Inferior parietal cortex (tissue), 1 donor: ENCODE data around the gene BOLL.
"Not testable (repeated sequence)": the region's sequence is repeated elsewhere in the genome, so short reads cannot be mapped to it uniquely, and the experiment has no call there.

Experiments used
- DNase-seq: peaks from one replicate; pipeline ENCODE4 v3.0.0-alpha.2; 2016; ENCODE audit errors: extremely low spot score

BOLL gene

DNA sequence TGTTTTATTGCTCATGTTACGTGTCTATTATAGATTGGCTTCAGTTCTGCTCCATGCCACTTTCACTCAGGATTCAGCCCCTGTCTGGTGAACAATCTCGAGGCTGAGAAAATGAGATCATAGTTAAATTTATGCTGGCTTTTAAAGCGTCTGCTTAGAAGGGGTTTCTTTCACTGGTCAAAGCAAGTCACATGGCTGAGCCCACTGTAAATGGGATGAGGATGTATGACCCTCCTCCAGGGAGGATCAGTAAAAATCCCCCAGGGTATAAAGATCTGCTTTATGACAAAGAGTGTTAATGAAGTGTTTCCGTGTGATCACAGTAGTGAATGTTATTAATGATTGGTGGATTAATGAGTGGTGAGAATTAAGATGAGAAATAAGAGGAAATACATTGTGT, 13.1 kb upstream of the BOLL start:
- DNase-seq: no peak

GRCh38 chr2:197795277-197795676, 10.2 kb upstream of the BOLL start:
- DNase-seq: no peak

- DNase-seq: no peak
These were observed 8.3 kb upstream of the BOLL start for GRCh38 chr2:197793456-197793855.

DNA sequence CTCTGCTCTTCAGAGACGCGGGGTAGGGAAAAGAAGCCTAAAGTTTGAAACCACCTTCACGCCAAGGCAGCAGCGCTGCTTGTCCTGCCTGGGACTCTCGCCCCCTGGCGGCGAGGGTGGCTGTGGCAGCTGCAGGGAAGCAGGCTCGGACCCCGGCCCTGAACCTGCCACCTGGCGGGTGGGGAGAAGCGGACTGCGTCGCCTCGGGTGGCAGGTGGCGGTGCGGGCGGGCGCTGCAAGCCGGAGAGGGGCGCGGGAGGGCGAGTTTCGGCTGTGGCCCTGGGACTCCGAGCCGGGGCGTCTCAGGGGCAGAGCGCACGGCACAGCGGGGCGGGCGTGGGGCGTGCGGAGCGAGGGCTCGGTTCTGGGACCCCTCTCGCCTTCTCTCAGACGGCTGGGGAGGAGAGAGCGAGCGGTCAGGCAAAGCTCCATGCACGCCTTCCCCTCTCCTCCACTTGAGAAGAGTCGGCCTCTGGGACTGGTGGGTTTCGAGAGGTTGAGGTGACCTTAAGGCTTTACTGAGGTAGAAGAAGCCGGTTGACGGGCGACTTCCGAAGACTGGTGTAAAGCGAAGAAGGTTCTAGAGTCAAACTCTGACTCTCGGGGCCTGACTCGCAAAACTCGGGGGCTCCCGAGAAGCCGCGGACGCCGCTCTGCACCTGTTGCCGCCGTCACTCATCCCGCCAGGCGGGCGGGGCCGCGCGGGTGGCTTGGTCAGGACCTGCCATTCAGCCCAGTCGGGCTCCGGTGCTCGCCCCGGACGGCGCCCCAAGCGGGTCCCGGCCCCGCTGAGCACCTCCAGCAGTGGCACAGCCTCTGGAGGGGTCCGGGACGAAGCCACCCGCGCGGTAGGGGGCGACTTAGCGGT, 1.1 kb upstream of the BOLL start:
- DNase-seq: no peak

DNA sequence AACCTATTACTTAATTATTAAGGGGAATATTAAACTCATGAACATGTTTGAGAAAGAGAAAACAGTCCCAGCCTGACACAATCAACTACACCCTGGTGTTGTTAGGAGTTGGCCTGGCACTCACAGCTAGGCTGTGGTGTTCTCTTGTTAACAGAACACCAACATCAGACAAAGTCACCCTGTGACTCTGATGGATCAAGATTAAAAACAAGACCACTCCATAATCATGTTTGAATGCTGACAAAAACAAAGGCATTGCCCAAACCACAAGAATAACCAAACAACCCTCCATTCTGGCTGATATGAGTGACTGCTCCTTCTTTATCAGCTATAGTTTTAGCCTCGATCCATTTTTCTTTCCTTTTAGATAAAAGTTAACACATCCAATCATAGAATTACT, 3.0 kb downstream of the BOLL start:
- no peak for DNase-seq

- DNase-seq: no peak
These were observed 5.9 kb downstream of the BOLL start for GRCh38 chr2:197779261-197779660.

DNA sequence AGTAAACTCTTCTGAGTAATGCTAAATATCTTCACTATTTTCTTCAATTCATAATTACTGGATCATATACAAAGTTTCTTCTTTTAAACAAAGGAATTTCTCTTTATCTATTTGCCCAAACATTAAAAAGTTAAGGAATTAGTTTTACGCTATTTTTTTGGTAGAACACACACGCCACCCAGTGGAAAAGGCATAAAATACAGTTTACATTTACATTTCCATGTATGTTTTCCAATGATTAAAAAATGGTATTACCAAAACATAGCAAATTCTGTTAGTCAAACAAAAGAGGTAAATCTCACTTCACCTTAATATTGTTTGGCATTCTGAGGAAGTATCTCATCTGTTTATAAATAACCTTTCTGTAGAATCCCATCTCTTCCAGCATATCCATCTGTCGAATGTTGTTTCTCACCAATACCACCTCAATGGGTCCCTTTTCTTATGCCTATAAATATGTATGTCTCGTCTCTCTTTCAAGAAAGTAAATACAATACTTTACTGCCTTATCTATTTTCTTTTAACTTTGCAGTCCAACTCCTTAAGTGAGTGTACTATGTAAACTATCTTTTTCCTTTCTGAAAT, 7.2 kb downstream of the BOLL start:
- peak; percentile 79 for DNase-seq

DNA sequence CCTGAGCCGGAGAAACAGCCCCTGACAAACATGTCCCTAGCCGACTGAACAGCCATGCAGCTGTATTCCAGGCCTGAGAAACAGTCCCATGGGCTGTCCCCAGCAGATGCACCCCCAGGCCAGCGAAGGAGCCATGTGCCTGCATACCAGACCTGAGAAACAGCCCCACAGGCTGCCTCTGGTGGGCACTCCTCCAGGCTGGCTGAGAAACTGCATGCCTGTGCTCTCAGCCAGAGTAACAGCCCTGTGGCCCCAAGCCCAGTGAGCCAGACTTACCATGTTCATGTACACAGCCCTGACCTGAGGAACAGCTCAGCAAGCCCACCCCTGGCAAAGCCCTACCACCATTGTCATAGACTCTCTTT, 24.8 kb downstream of the BOLL start:
- DNase-seq: no peak

DNA sequence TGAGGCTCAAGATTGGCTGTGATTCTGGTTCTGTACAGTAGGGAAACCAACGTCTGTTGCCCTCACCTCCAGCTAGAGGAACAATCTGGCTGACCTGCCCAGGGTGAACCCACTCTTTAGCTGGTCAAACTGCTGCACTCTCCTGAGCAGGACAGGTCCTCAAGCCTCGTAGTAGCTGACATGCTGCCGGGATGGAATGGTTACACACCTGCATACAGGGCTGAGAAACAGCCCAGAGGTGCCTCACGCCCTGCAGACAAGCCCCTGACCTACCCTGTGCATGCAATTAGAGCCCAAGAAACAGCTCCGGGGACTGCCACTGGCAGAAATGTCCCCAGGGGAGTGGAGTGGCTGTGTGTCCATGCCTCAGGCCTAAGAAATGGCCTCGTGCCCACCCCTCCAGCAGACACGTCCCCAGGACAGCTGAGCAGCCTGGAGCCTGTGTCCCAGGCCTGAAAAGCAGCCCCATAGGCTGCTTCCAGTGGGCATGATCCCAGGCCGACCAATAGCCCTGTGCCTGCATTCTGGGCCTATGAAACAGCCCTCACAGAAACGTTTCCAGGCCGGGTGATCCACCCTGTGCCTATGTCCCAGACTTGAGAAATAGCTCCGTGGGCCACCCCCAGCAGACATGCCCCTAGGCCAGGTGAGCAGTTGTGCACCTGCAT, 25.4 kb downstream of the BOLL start:
- no peak for DNase-seq

GRCh38 chr2:197759013-197759412, 26.1 kb downstream of the BOLL start:
- DNase-seq: no peak

- DNase-seq: no peak
These were observed 44.9 kb downstream of the BOLL start for GRCh38 chr2:197740200-197740599.

- not testable (repeated sequence) for DNase-seq
These were observed 56.3 kb downstream of the BOLL start for GRCh38 chr2:197728555-197729544.

GRCh38 chr2:197727011-197727410, 58.1 kb downstream of the BOLL start:
- DNase-seq: no peak

- DNase-seq: no peak
These were observed 67.3 kb downstream of the BOLL start for GRCh38 chr2:197717863-197718262.

- DNase-seq: no peak
These were observed 71.8 kb downstream of the BOLL start for GRCh38 chr2:197713271-197713670.

GRCh38 chr2:197711578-197711977, 73.5 kb downstream of the BOLL start:
- no peak for DNase-seq

DNA sequence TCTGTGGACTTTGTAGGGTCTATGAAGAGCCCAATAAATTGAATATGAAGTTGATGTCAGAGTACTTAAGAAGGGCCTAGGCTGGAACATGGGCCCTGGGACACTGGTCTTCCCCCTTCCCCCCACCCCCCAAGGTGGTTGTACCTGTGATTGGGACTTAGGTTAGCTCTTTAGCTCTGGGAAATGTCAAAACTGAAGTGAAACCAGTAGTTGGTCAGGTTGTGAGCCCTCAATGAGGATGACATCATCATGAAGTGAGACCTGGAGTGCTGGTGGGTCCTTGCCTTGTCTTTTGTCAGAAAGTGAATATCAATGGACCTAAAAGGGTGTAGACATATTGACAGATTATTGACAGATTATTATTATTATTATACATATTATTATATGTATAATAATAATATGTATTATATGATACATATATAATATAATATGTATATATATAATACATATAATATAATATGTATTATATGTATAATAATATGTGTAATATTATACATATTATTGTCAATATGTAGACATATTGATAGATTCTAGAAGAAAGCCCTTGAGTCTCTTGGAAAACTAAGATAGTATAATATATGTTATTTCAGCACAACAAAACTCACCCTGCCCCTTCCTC, 74.6 kb downstream of the BOLL start:
- DNase-seq: no peak

DNA sequence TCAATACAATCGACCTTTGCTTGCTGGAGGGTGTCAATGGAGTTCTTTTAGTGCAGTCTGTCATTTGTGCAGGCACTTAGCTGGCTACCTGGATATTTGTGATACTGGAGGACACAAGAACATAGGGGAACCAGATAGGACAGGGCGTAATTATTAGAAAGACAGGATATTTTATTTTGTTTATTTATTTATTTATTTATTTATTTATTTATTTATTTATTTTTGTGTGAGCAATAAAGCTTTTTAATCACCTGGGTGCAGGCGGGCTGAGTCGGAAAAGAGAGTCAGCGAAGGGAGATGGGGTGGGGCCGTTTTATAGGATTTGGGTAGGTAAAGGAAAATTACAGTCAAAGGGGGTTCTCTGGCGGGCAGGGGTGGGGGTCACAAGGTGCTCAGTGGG, 76.0 kb downstream of the BOLL start:
- not testable (repeated sequence) for DNase-seq

DNA sequence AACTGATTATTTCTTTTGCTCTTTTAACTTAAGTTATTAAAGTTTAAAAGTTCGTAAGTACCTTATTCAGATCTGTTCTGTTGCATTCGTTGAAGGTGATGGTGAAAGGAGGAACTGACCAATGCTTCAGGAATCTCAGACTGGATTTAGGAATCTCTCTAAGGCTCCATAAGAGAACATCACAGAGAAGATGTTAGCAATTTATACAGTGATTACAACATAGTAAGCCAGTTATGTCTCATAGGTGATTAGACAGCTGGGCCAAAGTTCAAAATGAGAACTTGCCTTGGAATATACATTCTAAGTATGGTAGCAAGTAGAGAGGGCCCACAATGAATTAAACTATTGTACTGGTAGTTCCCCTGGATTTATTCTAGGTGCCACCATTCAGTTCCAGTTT, 76.8 kb downstream of the BOLL start:
- no peak for DNase-seq

DNA sequence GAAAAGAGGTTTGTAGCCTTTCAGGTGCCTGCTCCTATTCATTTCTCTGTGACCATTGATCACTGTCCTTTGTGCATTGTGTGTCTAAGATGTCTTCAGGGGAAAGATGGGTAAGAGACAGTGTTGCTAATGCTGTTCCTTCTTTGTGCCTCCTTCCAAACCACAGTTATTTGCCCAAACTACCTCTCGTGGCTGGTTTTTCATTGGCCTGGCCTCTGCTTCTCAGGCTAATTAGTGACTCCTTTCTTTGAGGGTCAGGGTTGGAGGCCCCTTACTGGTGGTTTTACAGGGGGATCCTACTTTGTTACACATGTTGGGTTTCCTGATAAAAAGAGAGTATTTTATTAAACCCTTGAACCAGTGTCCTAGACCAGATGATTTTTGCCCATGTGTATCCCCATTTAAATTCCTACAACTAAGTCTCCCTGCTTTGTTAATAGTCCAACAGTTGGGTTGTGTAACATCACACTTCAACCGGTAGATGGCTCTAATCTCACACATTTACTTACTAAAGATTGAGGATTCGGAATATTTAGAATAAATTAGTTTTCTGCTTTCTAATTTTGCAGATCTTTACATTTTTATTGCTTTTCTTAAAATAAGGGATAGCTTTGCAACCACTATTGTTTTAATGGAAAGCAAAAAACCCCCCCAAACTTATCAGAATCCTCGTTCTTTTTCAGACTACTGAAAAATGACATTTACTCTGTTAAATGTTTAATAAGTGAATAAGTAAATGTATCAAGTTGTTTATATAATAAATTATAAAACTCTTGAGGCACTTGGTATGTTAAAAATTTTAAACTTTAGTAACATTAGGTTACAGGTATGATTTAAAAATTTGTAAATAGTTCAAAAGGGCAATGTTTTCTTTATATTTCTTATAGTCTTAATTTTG, 77.6 kb downstream of the BOLL start:
- peak; percentile 75 for DNase-seq
